GM12891 (cell line): ENCODE results near the gene MUC2.

Experiments
- POLR2A ChIP-seq: IDR thresholded peaks from 2 replicates; pipeline ENCODE4 v1.6.1; 2011; ENCODE audit warnings: low read depth, low read length, control low read depth
- POLR2AphosphoS5 ChIP-seq: IDR thresholded peaks from 2 replicates; pipeline ENCODE4 v1.6.1; 2011; ENCODE audit warnings: low read depth, low read length, control low read depth
- POU2F2 ChIP-seq: IDR thresholded peaks from 2 replicates; pipeline ENCODE4 v1.6.1; 2011; ENCODE audit warnings: low read depth, mild to moderate bottlenecking, control low read depth, low read length, moderate library complexity
- SPI1 ChIP-seq: IDR thresholded peaks from 2 replicates; pipeline ENCODE4 v1.6.1; 2011; ENCODE audit warnings: low read depth, low read length, control low read depth
- TAF1 ChIP-seq: IDR thresholded peaks from 2 replicates; pipeline ENCODE4 v1.6.1; 2011; ENCODE audit warnings: low read depth, low read length, control low read depth

DNA sequence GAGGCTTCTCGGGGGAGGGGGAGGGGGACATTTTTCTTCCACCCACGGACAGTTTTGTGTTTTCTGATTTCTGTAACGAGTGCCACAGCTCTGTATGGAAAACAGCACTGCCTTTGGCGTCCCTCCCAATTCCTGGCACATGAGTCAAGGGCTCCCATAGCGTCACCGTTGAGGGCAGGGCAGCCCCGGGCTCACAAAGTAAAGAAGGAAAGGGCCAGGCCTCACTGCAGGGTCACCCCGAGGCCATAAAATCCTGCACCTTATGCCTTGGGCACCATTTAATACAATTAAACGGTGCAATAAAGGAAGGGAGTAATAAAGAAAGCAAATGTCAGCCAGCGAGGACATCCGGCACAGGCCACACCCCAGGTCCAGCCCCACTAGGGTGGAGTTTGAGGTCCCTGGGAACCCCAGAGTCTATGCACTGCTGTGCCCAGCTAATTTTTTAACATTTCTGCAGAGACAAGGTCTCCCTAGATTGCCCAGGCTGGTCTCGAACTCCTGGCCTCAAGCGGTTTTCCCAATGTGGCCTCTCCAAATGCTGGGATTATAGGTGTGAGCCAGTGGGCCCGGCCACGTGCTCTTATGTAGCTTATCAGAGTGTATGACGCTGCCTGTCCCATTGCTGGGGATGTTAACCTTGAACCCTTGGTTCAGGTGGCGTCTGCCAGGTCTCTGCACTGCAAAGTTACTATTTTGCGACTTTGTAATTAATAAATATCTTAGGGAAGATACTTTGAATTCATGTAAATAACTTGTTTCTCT is 13.6 kb upstream of the MUC2 start:
- TF ChIP-seq POLR2AphosphoS5, result no peak
- TF ChIP-seq SPI1, result no peak
- no peak for TF ChIP-seq POU2F2
- no peak for TF ChIP-seq POLR2A
- no peak for TF ChIP-seq TAF1
